ENCODE measurements around the gene FUT7. TPM values are rescaled to one million over a fixed set of nuclear protein-coding genes. Genes with fewer than 3 reads are reported as not detected.

Gene FUT7
- total and polyA plus RNA-seq, 9 of the 15 experiments (the other 6 are each of a cell fraction or from before 2014, with no cell fraction given) = not detected

DNA sequence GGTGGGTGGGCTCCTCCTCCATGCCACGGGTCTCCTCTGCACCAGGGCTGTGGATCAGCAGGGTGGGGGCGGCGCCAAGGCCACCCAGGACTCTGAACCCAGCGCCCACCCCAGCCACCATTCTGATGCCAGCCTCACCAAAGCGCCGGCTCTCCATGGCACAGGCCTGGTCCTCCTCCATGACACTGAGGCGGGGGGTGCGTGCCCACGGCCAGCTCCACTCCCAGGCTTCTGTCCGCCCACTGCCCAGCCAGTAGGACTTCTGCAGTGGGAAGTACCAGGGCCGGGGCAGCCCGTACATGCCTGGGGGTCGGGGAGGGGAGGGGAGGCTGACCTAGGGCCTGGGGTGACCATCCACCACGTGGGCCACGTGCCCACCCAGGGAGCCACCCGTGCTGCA is 15.5 kb downstream of the FUT7 start:
- TF ChIP-seq, protein P1, sequence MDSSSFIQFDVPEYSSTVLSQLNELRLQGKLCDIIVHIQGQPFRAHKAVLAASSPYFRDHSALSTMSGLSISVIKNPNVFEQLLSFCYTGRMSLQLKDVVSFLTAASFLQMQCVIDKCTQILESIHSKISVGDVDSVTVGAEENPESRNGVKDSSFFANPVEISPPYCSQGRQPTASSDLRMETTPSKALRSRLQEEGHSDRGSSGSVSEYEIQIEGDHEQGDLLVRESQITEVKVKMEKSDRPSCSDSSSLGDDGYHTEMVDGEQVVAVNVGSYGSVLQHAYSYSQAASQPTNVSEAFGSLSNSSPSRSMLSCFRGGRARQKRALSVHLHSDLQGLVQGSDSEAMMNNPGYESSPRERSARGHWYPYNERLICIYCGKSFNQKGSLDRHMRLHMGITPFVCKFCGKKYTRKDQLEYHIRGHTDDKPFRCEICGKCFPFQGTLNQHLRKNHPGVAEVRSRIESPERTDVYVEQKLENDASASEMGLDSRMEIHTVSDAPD (CRISPR knock-in tag; IDR thresholded peaks at IDR 0.05) = no peak
- TF ChIP-seq, protein P2, sequence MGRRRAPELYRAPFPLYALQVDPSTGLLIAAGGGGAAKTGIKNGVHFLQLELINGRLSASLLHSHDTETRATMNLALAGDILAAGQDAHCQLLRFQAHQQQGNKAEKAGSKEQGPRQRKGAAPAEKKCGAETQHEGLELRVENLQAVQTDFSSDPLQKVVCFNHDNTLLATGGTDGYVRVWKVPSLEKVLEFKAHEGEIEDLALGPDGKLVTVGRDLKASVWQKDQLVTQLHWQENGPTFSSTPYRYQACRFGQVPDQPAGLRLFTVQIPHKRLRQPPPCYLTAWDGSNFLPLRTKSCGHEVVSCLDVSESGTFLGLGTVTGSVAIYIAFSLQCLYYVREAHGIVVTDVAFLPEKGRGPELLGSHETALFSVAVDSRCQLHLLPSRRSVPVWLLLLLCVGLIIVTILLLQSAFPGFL (CRISPR knock-in tag; IDR thresholded peaks at IDR 0.05) = no peak
- TF ChIP-seq TAF9B (IDR thresholded peaks at IDR 0.05; ENCODE audit: partially characterized antibody) (no peak), ZNF764 (CRISPR knock-in tag; IDR thresholded peaks at IDR 0.05; ENCODE audit: low read depth) (no peak), BRD4 (IDR thresholded peaks at IDR 0.05) (no peak), NEUROD1 (IDR thresholded peaks at IDR 0.05; ENCODE audit: borderline replicate concordance, low read depth, low read length, partially characterized antibody) (no peak), ZKSCAN1 (IDR thresholded peaks at IDR 0.05; ENCODE audit: low read depth, low read length) (no peak), STAT5A (IDR thresholded peaks at IDR 0.05; ENCODE audit: borderline replicate concordance, low read length) (no peak)
- TF ChIP-seq, protein P3, sequence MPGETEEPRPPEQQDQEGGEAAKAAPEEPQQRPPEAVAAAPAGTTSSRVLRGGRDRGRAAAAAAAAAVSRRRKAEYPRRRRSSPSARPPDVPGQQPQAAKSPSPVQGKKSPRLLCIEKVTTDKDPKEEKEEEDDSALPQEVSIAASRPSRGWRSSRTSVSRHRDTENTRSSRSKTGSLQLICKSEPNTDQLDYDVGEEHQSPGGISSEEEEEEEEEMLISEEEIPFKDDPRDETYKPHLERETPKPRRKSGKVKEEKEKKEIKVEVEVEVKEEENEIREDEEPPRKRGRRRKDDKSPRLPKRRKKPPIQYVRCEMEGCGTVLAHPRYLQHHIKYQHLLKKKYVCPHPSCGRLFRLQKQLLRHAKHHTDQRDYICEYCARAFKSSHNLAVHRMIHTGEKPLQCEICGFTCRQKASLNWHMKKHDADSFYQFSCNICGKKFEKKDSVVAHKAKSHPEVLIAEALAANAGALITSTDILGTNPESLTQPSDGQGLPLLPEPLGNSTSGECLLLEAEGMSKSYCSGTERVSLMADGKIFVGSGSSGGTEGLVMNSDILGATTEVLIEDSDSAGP (CRISPR knock-in tag; IDR thresholded peaks at IDR 0.05) = no peak
- Histone ChIP-seq H3K36me3 (ENCODE audit: control insufficient read depth, insufficient read depth, low read length) (no peaks in the 10 kb centered on the region), H2AFZ (ENCODE audit: low read depth, low read length) (no peak overlapping the region), H3K9me1 (ENCODE audit: control insufficient read depth, insufficient read depth, low read length) (no peaks in the 10 kb centered on the region), H4K20me1 (replicated peaks; ENCODE audit: control insufficient read depth, insufficient read depth, low read length) (0 out of 2 replicates have a peak, but pooled peaks cover 1% of the 10 kb centered on the region), H3K9me3 (replicated peaks; ENCODE audit: control insufficient read depth, insufficient read depth, low read depth, low read length) (no peaks in the 10 kb centered on the region), H3K27ac (ENCODE audit: extremely low read depth, low read depth, low read length) (no peak overlapping the region), H3K79me2 (ENCODE audit: control insufficient read depth, insufficient read depth, low read length) (no peaks in the 10 kb centered on the region), H3K4me1 (replicated peaks in 1 of 2; ENCODE audit: control insufficient read depth in 2 of 2, insufficient read depth in 2 of 2, low read length in 2 of 2) (peaks cover 0 to 74% of the 10 kb centered on the region in 2 experiments; a peak in 2 of 5 replicates), H3K4me2 (ENCODE audit: insufficient read depth, low read length) (no peak overlapping the region), H3K27me3 (ENCODE audit: control insufficient read depth in 2 of 2, insufficient read depth in 2 of 2, low read length in 2 of 2) (no peaks in the 10 kb centered on the region), H3K9ac (ENCODE audit: insufficient read depth in 1 of 2, low read depth in 2 of 2, low read length in 2 of 2) (no peak overlapping the region), H3K4me3 (no peak overlapping the region)
- in situ Hi-C loops (cut with MboI) = no loop called here
- no TSS peak for BruUV-seq (replicated peaks)
- intact Hi-C loops (cut with micrococcal nuclease) = no loop called here
- DNase-seq (ENCODE audit: extremely low read depth in 1 of 4, low spot score in 3 of 4) (no peak), FAIRE-seq (no peak), ATAC-seq (no peak)
- POLR2A ChIA-PET = interaction anchor here (1.0 kb wide), 1 partner anchor 68 kb away, joined by 4 read pairs; no protein-coding TSS in a partner anchor
- WGBS (ENCODE audit: insufficient coverage, low coverage, missing lambda C conversion rate) = 65% methylated on average over 12 of the region's 16 CpGs
- CTCF ChIA-PET (ENCODE audit: low intra/inter-chr PET ratio) = no interaction called here
